Glutamatergic neuron (in vitro differentiated cells): Measurements from ENCODE around the gene SLC9A8. TPM values are rescaled to one million over a fixed set of nuclear protein-coding genes. Genes with fewer than 3 reads are reported as not detected.

Experiments used
- DNase-seq: peaks from one replicate; pipeline ENCODE4 v3.0.0; 2022
- H3K27ac Mint-ChIP-seq: one replicate; pipeline ENCODE4 v1.8.0; 2020; ENCODE audit warnings: mild to moderate bottlenecking, mixed read lengths, inconsistent platforms; ENCODE audit not compliant: unreplicated experiment
- H3K27me3 Mint-ChIP-seq: one replicate; pipeline ENCODE4 v1.8.0; 2020; ENCODE audit warnings: mild to moderate bottlenecking, moderate library complexity, mixed read lengths, inconsistent platforms; ENCODE audit not compliant: unreplicated experiment
- H3K36me3 Mint-ChIP-seq: one replicate; pipeline ENCODE4 v1.8.0; 2020; ENCODE audit warnings: mild to moderate bottlenecking, mixed read lengths, inconsistent platforms; ENCODE audit not compliant: unreplicated experiment
- H3K4me1 Mint-ChIP-seq: one replicate; pipeline ENCODE4 v1.8.0; 2020; ENCODE audit warnings: mild to moderate bottlenecking, low read depth, mixed read lengths, inconsistent platforms; ENCODE audit not compliant: unreplicated experiment
- H3K4me3 Mint-ChIP-seq: one replicate; pipeline ENCODE4 v1.8.0; 2020; ENCODE audit warnings: mild to moderate bottlenecking, mixed read lengths, inconsistent platforms; ENCODE audit not compliant: unreplicated experiment
- H3K9me3 Mint-ChIP-seq: one replicate; pipeline ENCODE4 v1.8.0; 2020; ENCODE audit warnings: mild to moderate bottlenecking, moderate library complexity, mixed read lengths, inconsistent platforms; ENCODE audit not compliant: unreplicated experiment
- CTCF ChIP-seq: fragments of 200-600 bp; sonication (generic); IDR thresholded peaks from one replicate; pipeline ENCODE4 v1.5.0; 2021; ENCODE audit not compliant: partially characterized antibody, unreplicated experiment
- total RNA-seq: library from RNA; stranded (reverse); fragmentation: NEBNext Ultra II Directional; extraction: Animal tissue kit (Norgen Biotek cat#: 25700); gene quantifications from one replicate; pipeline ENCODE4 v1.2.1, GENCODE V29; 2021; ENCODE audit not compliant: unreplicated experiment

Gene SLC9A8
- total RNA-seq, 1 donor from 2014 or later = 10.6 TPM

GRCh38 chr20:49890471-49891361 is 78.1 kb downstream of the SLC9A8 start:
- H3K4me1 Mint-ChIP-seq = peaks cover 20% of the 10 kb centered on the region
- peaks cover 4% of the 10 kb centered on the region for H3K9me3 Mint-ChIP-seq
- H3K4me3 Mint-ChIP-seq = no peak overlapping the region
- no peak overlapping the region for H3K27ac Mint-ChIP-seq
- DNase-seq = no peak
- no peak for TF ChIP-seq CTCF
- no peaks in the 10 kb centered on the region for H3K36me3 Mint-ChIP-seq
- peaks cover 3% of the 10 kb centered on the region for H3K27me3 Mint-ChIP-seq

GRCh38 chr20:49891476-49892110 is 79.0 kb downstream of the SLC9A8 start:
- H3K36me3 Mint-ChIP-seq = no peaks in the 10 kb centered on the region
- H3K9me3 Mint-ChIP-seq = peaks cover 4% of the 10 kb centered on the region
- H3K4me3 Mint-ChIP-seq = no peak overlapping the region
- no peak for DNase-seq
- peaks cover 21% of the 10 kb centered on the region for H3K4me1 Mint-ChIP-seq
- peaks cover 3% of the 10 kb centered on the region for H3K27me3 Mint-ChIP-seq
- TF ChIP-seq CTCF = no peak
- no peak overlapping the region for H3K27ac Mint-ChIP-seq

- Mint-ChIP-seq H3K36me3 (no peaks in the 10 kb centered on the region), H3K27ac (no peak overlapping the region)
- no peak for DNase-seq
These were observed 79.6 kb downstream of the SLC9A8 start for GRCh38 chr20:49892260-49892659.

GRCh38 chr20:49892817-49893216 is 80.2 kb downstream of the SLC9A8 start:
- no peak for TF ChIP-seq CTCF
- Mint-ChIP-seq H3K27me3 (peaks cover 1% of the 10 kb centered on the region), H3K4me1 (peaks cover 16% of the 10 kb centered on the region), H3K27ac (no peak overlapping the region), H3K36me3 (no peaks in the 10 kb centered on the region), H3K4me3 (no peak overlapping the region), H3K9me3 (peaks cover 4% of the 10 kb centered on the region)
- DNase-seq = no peak

More at GRCh38 chr20:49892260-49892659, 79.6 kb downstream of the SLC9A8 start:
- peaks cover 18% of the 10 kb centered on the region for H3K4me1 Mint-ChIP-seq
- H3K4me3 Mint-ChIP-seq = no peak overlapping the region
- no peak for TF ChIP-seq CTCF
- peaks cover 3% of the 10 kb centered on the region for H3K27me3 Mint-ChIP-seq
- H3K9me3 Mint-ChIP-seq = peaks cover 4% of the 10 kb centered on the region
